HG02938 (cell line): ENCODE results near the gene KRTAP6-2.

Source experiments
- ATAC-seq: cut with Tn5 transposase; IDR thresholded peaks from one replicate; pipeline ENCODE4 v1.9.1; 2021; ENCODE audit warnings: mild to moderate bottlenecking, moderate library complexity; ENCODE audit not compliant: unreplicated experiment

Gene KRTAP6-2

DNA sequence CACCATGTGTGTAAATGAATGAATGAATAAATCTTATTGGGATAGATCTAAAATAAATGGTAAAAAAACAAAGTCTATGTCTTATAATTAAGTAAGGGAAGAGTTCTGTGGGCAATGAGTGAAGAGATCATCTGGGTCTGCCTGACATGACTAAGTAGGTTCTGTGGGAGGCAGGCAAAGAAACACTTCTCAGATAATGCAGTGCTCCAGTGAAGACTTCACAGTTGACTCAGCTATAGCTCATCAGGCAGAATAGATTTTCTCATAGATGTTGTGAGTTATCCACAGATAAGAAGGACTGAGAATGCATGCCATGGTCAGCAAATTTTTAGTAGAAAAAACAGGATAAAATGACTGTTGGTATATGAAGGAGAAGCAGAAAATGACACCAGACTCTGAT, 20.9 kb downstream of the KRTAP6-2 start:
- ATAC-seq, result no peak

DNA sequence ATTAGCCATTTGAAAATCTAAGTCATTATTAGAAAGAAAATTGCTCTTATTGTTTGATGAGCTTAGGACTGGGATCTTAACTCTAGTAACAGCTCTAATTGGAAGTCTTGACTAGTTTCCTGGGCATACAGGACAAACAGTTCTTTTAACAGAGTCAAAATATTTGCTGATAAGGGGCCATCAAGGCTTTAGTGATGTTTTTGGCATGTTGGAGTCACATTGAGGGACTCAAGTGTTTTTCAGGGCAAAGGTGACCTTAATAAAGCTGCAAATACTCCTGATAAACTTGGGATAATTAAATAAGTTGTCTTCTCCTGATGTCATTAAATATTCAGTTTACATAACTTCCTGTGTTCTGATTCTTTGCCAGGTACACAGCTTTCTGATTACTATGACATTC, 31.1 kb downstream of the KRTAP6-2 start:
- ATAC-seq, result no peak

DNA sequence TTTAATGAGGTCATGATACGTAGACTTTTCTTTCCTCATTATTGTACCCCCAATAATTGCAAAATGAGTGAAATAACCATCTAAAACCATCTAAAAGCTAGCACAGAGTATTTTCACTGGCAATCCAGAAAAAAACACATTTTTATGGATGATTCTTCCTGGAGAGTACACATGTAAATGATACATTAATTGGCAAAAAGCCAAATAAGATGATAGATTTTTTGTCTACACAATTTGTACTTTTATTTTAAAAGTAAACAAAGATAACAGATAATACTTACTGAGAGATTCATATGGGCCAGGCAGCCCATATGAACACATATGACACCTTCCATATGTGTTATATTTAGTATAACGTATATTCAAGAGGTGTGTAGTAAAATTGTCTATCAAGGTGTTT, 35.1 kb downstream of the KRTAP6-2 start:
- ATAC-seq, result no peak

DNA sequence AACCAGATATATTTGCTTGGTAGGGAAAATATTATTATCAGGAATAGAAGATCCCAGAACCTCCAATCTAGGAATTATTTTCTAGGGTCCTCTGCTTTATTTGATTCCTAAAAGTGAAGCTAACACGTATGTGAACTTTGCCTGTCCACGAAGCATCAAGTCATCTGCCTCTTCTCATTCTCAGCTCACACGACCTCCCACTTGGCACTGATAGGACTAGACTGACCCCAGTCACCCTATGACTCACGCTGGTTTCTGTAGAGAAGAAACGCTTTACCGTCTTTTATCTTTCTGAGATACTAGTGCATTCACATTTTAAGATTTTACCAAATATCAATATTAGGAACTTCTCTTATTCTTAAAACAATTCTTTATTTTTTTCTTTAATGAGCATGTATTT, 35.6 kb downstream of the KRTAP6-2 start:
- no peak for ATAC-seq

DNA sequence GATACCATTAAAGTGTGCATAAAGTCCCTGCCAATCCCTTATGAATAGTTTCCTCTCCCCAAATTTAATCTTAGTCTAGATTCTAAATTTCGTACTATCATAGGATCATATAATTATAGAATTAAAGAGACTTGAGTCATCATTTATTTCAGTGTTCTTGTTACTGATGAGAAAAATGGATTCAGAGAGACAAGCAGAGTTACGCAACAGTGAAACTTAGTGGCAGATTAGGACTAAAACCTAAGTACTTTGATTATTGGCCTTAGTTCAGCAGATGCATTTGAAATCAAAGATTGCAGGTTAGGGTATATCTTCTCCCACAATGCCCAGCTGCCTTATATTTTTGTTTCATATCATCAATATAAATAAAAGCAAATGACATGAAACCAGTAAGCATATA, 36.7 kb downstream of the KRTAP6-2 start:
- ATAC-seq, result no peak

DNA sequence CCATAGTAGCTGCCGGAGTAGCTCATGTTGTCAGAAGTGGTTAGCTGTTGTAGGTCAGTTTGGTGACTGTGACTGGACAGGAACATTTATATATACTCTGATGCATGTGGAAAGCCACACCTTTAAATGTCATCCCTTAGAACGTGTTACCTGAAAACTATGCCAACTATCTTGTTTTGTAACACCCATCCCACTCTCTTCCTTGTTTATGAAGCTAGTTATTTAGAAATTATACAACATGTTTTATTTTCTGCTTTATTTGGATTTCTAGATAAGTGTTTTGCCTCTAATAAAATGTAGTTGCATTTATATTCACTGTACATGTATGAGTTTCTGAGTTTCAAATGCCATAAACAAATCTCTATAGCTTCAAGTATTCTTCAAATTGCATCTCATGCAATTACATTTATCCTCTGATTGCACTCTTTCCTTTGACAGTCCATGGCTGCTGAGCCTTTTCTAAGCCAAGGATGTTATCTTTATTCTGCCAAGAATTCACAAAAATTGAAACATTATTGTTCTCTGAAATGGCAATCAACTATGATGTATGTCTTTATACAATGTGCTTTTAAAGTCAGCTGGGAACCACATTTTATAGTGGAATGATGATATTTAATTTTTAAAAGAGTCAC, 37.3 kb downstream of the KRTAP6-2 start, which contains the start of gene KRTAP19-7:
TSS of gene KRTAP19-7 (minus strand) at position 51 of the 632 bp plus-strand sequence. CDS start at position 26, 25 bp downstream.
- no peak for ATAC-seq

DNA sequence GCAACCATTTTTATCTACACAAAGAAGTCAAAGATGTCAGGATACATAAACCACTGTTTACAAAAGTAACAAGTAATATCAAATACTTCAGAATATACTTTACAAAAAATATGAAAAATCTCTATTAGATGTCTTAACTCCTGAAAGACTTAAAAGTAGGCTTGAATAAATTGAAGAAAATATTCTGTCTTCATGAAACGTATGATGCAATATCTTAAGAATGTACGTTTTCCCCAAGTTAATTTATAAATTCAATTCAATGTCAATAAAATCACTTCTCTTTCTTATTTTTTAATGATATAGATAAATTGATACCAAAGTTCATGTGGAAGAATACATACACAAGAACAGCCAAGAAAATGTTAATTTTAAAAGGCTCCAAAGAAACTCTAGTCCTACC, 43.6 kb downstream of the KRTAP6-2 start:
- no peak for ATAC-seq

DNA sequence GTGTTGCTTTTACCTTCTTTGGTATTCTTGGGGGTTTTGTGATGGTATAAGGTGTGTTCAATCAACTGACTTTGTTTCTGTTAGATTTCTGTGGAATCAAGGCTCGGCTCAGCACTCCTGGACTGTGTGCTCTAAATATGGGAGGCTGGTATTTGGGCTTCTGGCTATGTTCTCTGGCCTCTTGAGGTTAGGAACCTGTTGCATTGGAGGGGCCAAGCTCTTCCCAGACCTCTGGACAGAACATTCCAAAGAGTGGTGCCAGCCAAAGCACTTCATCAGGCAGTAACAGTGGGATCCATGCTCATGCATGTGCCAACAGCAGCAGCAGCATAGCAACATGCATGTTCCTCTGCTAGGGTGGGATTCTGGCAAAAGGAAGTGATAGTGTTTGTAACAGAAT, 45.9 kb downstream of the KRTAP6-2 start:
- no peak for ATAC-seq
